ENCODE measurements around the gene GPR179. TPM values are rescaled to one million over a fixed set of nuclear protein-coding genes. Genes with fewer than 3 reads are reported as not detected.

Gene GPR179
- total RNA-seq, 1 donor from 2014 or later = not detected

GRCh38 chr17:38334480-38335364, 9.0 kb downstream of the GPR179 start:
- DNase-seq (ENCODE audit: low read depth) = no peak
- no peak overlapping the region for H3K4me3 ChIP-seq (ENCODE audit: low read depth, low read length)
- no peak for TF ChIP-seq CTCF (conservative IDR thresholded peaks at IDR 0.05; ENCODE audit: low read depth, low read length)

GRCh38 chr17:38333635-38334295, 10.0 kb downstream of the GPR179 start:
- peak; percentile 80 for TF ChIP-seq CTCF (conservative IDR thresholded peaks at IDR 0.05; ENCODE audit: low read depth, low read length)
- no peak for DNase-seq (ENCODE audit: low read depth)

GRCh38 chr17:38332735-38333134, 11.0 kb downstream of the GPR179 start:
- no peak for DNase-seq (ENCODE audit: low read depth)
- H3K4me3 ChIP-seq (ENCODE audit: low read depth, low read length) = no peak overlapping the region
- no peak for TF ChIP-seq CTCF (conservative IDR thresholded peaks at IDR 0.05; ENCODE audit: low read depth, low read length)

More at GRCh38 chr17:38333635-38334295, 10.0 kb downstream of the GPR179 start:
- no peak overlapping the region for H3K4me3 ChIP-seq (ENCODE audit: low read depth, low read length)

- DNase-seq (ENCODE audit: low read depth) = no peak
- H3K4me3 ChIP-seq (ENCODE audit: low read depth, low read length) = no peak overlapping the region
- no peak for TF ChIP-seq CTCF (conservative IDR thresholded peaks at IDR 0.05; ENCODE audit: low read depth, low read length)
Observed at GRCh38 chr17:38330941-38331411, 12.8 kb downstream of the GPR179 start.

- no peak overlapping the region for H3K4me3 ChIP-seq (ENCODE audit: low read depth, low read length)
- TF ChIP-seq CTCF (conservative IDR thresholded peaks at IDR 0.05; ENCODE audit: low read depth, low read length) = no peak
- DNase-seq (ENCODE audit: low read depth) = no peak
Observed at GRCh38 chr17:38329808-38330730, 13.7 kb downstream of the GPR179 start.

GRCh38 chr17:38329284-38329683, 14.5 kb downstream of the GPR179 start:
- H3K4me3 ChIP-seq (ENCODE audit: low read depth, low read length) = no peak overlapping the region
- no peak for DNase-seq (ENCODE audit: low read depth)
- TF ChIP-seq CTCF (conservative IDR thresholded peaks at IDR 0.05; ENCODE audit: low read depth, low read length) = no peak

All from epithelial cell of proximal tubule (primary cell).